Hepatocyte (in vitro differentiated cells): ENCODE measurements around the gene GPAM. TPM values are rescaled to one million over a fixed set of nuclear protein-coding genes. Genes with fewer than 3 reads are reported as not detected.

Experiments used
- DNase-seq: peaks from one replicate; pipeline ENCODE4 v3.0.0-alpha.2; 2016; ENCODE audit warnings: low spot score
- H2AFZ ChIP-seq: fragments of 200-600 bp; sonication (generic); 2 replicates; pipeline ENCODE4 v1.6.0; 2016; ENCODE audit warnings: antibody characterized with exemption, mild to moderate bottlenecking
- H3K27ac ChIP-seq: fragments of 200-600 bp; sonication (generic); 2 replicates; pipeline ENCODE4 v1.5.1; 2016; ENCODE audit warnings: mild to moderate bottlenecking
- H3K27me3 ChIP-seq: fragments of 200-600 bp; sonication (generic); 2 replicates; pipeline ENCODE4 v1.6.1; 2016
- H3K36me3 ChIP-seq: fragments of 200-600 bp; sonication (generic); replicated peaks from 2 replicates; pipeline ENCODE4 v1.5.1; 2016; ENCODE audit warnings: low read depth; ENCODE audit not compliant: insufficient read depth
- H3K4me1 ChIP-seq: fragments of 200-600 bp; sonication (generic); 2 replicates; pipeline ENCODE4 v1.5.1; 2016; ENCODE audit warnings: mild to moderate bottlenecking, moderate library complexity; ENCODE audit not compliant: insufficient read depth
- H3K4me2 ChIP-seq: fragments of 200-600 bp; sonication (generic); 2 replicates; pipeline ENCODE4 v1.6.0; 2016
- H3K4me3 ChIP-seq: fragments of 200-600 bp; sonication (generic); 2 replicates; pipeline ENCODE4 v1.5.1; 2016; ENCODE audit warnings: mild to moderate bottlenecking
- H3K79me2 ChIP-seq: fragments of 200-600 bp; sonication (generic); 2 replicates; pipeline ENCODE4 v1.6.0; 2017; ENCODE audit warnings: mild to moderate bottlenecking
- H3K9me2 ChIP-seq: fragments of 200-600 bp; sonication (generic); replicated peaks from 2 replicates; pipeline ENCODE4 v1.6.0; 2017; ENCODE audit warnings: mild to moderate bottlenecking; ENCODE audit not compliant: insufficient read depth
- H3K9me3 ChIP-seq: fragments of 200-600 bp; sonication (generic); 2 replicates; pipeline ENCODE4 v1.5.1; 2016; ENCODE audit warnings: low read depth, mild to moderate bottlenecking
- H4K20me1 ChIP-seq: fragments of 200-600 bp; sonication (generic); 2 replicates; pipeline ENCODE4 v1.6.0; 2016; ENCODE audit warnings: mild to moderate bottlenecking; ENCODE audit not compliant: insufficient read depth, poor library complexity, severe bottlenecking
- CTCF ChIP-seq: fragments of 200-600 bp; sonication (generic); IDR thresholded peaks from 2 replicates; pipeline ENCODE4 v1.5.1; 2016; ENCODE audit warnings: antibody characterized with exemption, mild to moderate bottlenecking; ENCODE audit not compliant: poor library complexity
- EZH2 ChIP-seq: fragments of 200-600 bp; sonication (generic); IDR thresholded peaks from 2 replicates; pipeline ENCODE4 v1.6.1; 2016; ENCODE audit warnings: antibody characterized with exemption, mild to moderate bottlenecking, borderline replicate concordance
- EZH2phosphoT487 ChIP-seq: fragments of 200-600 bp; sonication (generic); IDR thresholded peaks from one replicate; pipeline ENCODE4 v1.6.1; 2018; ENCODE audit warnings: antibody characterized with exemption, mild to moderate bottlenecking, low read depth, moderate library complexity; ENCODE audit not compliant: unreplicated experiment, severe bottlenecking
- WGBS: methylation state at CpG from one replicate; pipeline ENCODE4 v1.1.6; 2016; ENCODE audit warnings: low lambda C conversion rate; ENCODE audit errors: missing lambda C conversion rate; 5-methylcytosine and 5-hydroxymethylcytosine counted together
- polyA plus RNA-seq: library from polyadenylated mRNA; unstranded; fragments of >200 nt; fragmentation: Nextera tagmentation; extraction: Ambion mirVana; gene quantifications from 2 replicates; pipeline ENCODE4 v1.2.1, GENCODE V29; 2016
- total RNA-seq: library from RNA; depleted of rRNA; stranded (reverse); fragments of >200 nt; gene quantifications from 2 replicates; pipeline ENCODE4 v1.2.3, GENCODE V29; 2014

GPAM gene
- total and polyA plus RNA-seq, 2 experiments from 2014 or later, result 7.8 to 49.2 TPM

DNA sequence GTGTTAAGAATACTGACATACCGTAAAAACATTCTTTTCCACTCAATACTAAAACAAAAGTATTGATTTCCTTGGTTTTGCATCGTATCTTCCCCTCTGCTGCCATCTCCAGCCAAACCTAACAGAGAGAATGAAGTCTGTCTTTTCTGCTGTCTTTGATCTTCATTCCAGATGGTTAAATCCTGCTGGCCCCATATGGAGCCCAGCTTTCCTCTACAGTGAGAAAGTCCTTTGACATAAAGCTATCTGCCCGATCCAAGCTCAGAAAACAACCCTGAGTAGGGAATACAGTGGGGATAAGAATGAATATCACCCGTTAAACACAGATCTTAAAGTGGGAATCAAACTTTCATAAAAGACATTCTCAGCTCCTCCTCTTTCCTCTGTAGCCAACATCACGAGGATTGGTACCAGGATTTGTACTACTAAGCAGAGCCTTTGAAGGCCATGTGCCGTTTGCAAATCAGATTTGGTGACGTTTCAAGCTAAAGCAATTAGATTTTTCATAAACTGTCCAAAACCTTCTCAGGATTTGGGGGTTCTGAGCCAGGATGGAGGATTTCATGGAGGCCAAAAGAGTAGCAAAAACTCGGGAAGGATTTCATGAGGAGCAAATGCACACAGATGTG, 30.8 kb upstream of the GPAM start:
- no peak for DNase-seq
- Histone ChIP-seq H3K4me2 (peak overlapping the region; percentile 48), H3K9me3 (no peaks in the 10 kb centered on the region), H4K20me1 (no peaks in the 10 kb centered on the region), H3K4me3 (no peak overlapping the region), H3K27ac (peak overlapping the region; percentile 33), H3K79me2 (no peaks in the 10 kb centered on the region), H3K36me3 (no peaks in the 10 kb centered on the region), H3K27me3 (no peaks in the 10 kb centered on the region), H3K9me2 (no peaks in the 10 kb centered on the region), H3K4me1 (peaks cover 14% of the 10 kb centered on the region), H2AFZ (no peak overlapping the region)
- TF ChIP-seq CTCF (no peak), EZH2phosphoT487 (no peak), EZH2 (no peak)
- 70% methylated on average over 8 of the region's 8 CpGs for WGBS

GRCh38 chr10:112213836-112214235, 30.3 kb upstream of the GPAM start:
- H3K4me1 ChIP-seq, result peaks cover 14% of the 10 kb centered on the region
- H3K27me3 ChIP-seq, result no peaks in the 10 kb centered on the region
- TF ChIP-seq CTCF (no peak), EZH2 (no peak), EZH2phosphoT487 (no peak)
- no peak overlapping the region for H3K4me3 ChIP-seq
- H3K9me2 ChIP-seq, result no peaks in the 10 kb centered on the region
- no peak for DNase-seq
- H3K9me3 ChIP-seq, result no peaks in the 10 kb centered on the region
- H3K4me2 ChIP-seq, result peak overlapping the region; percentile 35
- no peaks in the 10 kb centered on the region for H3K36me3 ChIP-seq
- peak overlapping the region; percentile 23 for H3K27ac ChIP-seq
- 80% methylated on average over 4 of the region's 4 CpGs for WGBS
- no peaks in the 10 kb centered on the region for H4K20me1 ChIP-seq
- no peaks in the 10 kb centered on the region for H3K79me2 ChIP-seq
- H2AFZ ChIP-seq, result no peak overlapping the region

DNA sequence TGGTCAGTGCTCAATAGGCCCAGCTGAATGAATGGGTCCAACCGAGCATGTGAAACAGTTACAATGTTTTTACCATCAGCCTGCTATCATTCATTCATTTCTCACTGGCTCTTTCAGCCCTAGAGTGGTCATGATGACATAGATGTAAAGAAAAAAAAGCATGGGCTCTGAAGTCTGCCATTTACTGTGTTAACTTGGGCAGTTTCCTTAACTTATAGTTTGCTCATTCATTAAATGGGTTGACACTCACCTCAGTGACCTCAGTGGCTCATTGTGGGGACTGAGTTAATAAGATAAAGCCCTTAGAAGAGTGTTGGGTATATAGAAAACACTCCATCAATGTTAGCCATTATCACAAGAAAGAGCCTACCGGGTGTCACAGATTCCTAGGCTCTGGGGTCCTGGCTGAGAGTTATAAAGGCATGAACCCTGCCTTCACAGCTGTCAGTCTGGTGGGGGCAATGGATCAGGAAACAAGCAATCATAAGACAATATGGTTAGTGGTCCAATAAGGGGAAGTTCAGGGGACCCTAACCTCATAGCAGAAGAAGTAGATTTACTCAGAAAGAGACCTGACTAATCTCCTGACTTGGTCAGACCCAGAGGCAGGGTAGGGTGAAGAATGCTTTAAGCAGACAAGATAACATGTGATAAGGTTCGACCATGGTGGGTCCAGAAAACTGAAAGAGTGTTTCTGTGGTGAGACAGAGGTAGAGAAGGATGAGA, 29.7 kb upstream of the GPAM start:
- Histone ChIP-seq H3K4me3 (no peak overlapping the region), H3K36me3 (no peaks in the 10 kb centered on the region), H4K20me1 (no peaks in the 10 kb centered on the region), H2AFZ (no peak overlapping the region), H3K9me2 (no peaks in the 10 kb centered on the region), H3K27ac (peak overlapping the region; percentile 23), H3K27me3 (no peaks in the 10 kb centered on the region), H3K4me2 (peak overlapping the region; percentile 35), H3K9me3 (no peaks in the 10 kb centered on the region), H3K79me2 (no peaks in the 10 kb centered on the region), H3K4me1 (peaks cover 14% of the 10 kb centered on the region)
- 70% methylated on average over 3 of the region's 3 CpGs for WGBS
- TF ChIP-seq EZH2 (no peak), EZH2phosphoT487 (no peak), CTCF (no peak)
- no peak for DNase-seq
